G401.6 (cell line): ENCODE results near the gene KIF23.
"Not testable (repeated sequence)": the region's sequence is repeated elsewhere in the genome, so short reads cannot be mapped to it uniquely, and the experiment has no call there.

Experiments used
- FAIRE-seq: peaks from 2 replicates; lab custom pipeline; 2012; peaks lifted over from hg19 to GRCh38; lab: Jason Lieb, UNC

The KIF23 gene

GRCh38 chr15:69435985-69436384 lies 21.8 kb downstream of the KIF23 start:
- FAIRE-seq, result no peak

- FAIRE-seq, result no peak
These were observed 22.8 kb downstream of the KIF23 start for GRCh38 chr15:69436951-69437350.

GRCh38 chr15:69439623-69440022 lies 25.5 kb downstream of the KIF23 start:
- no peak for FAIRE-seq

- no peak for FAIRE-seq
These were observed 29.0 kb downstream of the KIF23 start for GRCh38 chr15:69443032-69443611.

- no peak for FAIRE-seq
These were observed 30.5 kb downstream of the KIF23 start for GRCh38 chr15:69444686-69445085.

- no peak for FAIRE-seq
These were observed 32.8 kb downstream of the KIF23 start for GRCh38 chr15:69446953-69447352.

GRCh38 chr15:69450221-69450620 lies 36.1 kb downstream of the KIF23 start:
- FAIRE-seq, result not testable (repeated sequence)

- no peak for FAIRE-seq
These were observed 37.0 kb downstream of the KIF23 start for GRCh38 chr15:69450968-69451695.

- FAIRE-seq, result no peak
These were observed 38.0 kb downstream of the KIF23 start for GRCh38 chr15:69451951-69452691.

GRCh38 chr15:69452692-69453521 lies 38.8 kb downstream of the KIF23 start, which contains the start of gene RPLP1:
TSS of gene RPLP1 (plus strand) at chr15:69452818. CDS start at chr15:69452949, 131 bp downstream.
- peak; percentile 97 for FAIRE-seq

- no peak for FAIRE-seq
These were observed 40.8 kb downstream of the KIF23 start for GRCh38 chr15:69454953-69455352.

GRCh38 chr15:69456208-69457166 lies 42.3 kb downstream of the KIF23 start:
- no peak for FAIRE-seq

- FAIRE-seq, result no peak
These were observed 43.4 kb downstream of the KIF23 start for GRCh38 chr15:69457304-69458280.

GRCh38 chr15:69459066-69459465 lies 44.9 kb downstream of the KIF23 start:
- FAIRE-seq, result no peak

- no peak for FAIRE-seq
These were observed 46.3 kb downstream of the KIF23 start for GRCh38 chr15:69460481-69460880.

GRCh38 chr15:69462030-69462492 lies 47.9 kb downstream of the KIF23 start:
- FAIRE-seq, result no peak

GRCh38 chr15:69462493-69463181 lies 48.5 kb downstream of the KIF23 start:
- FAIRE-seq, result peak; percentile 93

- no peak for FAIRE-seq
These were observed 49.1 kb downstream of the KIF23 start for GRCh38 chr15:69463182-69463756.

- FAIRE-seq, result no peak
These were observed 51.1 kb downstream of the KIF23 start for GRCh38 chr15:69465253-69465652.
